ENCODE measurements around the gene LDLRAD1.
"Not testable (repeated sequence)": the region's sequence is repeated elsewhere in the genome, so short reads cannot be mapped to it uniquely, and the experiment has no call there.

Gene LDLRAD1

GRCh38 chr1:53975861-53976260, 42.1 kb downstream of the LDLRAD1 start:
- H3K9ac ChIP-seq, result no peak overlapping the region
- no peak for TF ChIP-seq CTCF (conservative IDR thresholded peaks at IDR 0.05; ENCODE audit: low read depth, low read length)
- no peaks in the 10 kb centered on the region for H3K36me3 ChIP-seq (ENCODE audit: insufficient read depth)
- no peak overlapping the region for H3K4me2 ChIP-seq
- no peaks in the 10 kb centered on the region for H3K27me3 ChIP-seq (ENCODE audit: insufficient read depth, low read depth)
- no peak overlapping the region for H2AFZ ChIP-seq (ENCODE audit: low read depth)
- H3K4me3 ChIP-seq (IDR thresholded peaks at IDR 0.05; ENCODE audit: insufficient read depth, low read depth, low read length), result no peak overlapping the region
- H3K27ac ChIP-seq, result no peak overlapping the region
- H3K4me1 ChIP-seq (ENCODE audit: low read depth, poor library complexity, severe bottlenecking), result no peaks in the 10 kb centered on the region
- no peaks in the 10 kb centered on the region for H4K20me1 ChIP-seq (ENCODE audit: insufficient read depth)
- H3K79me2 ChIP-seq (ENCODE audit: insufficient read depth, low read depth), result no peaks in the 10 kb centered on the region

- no peak overlapping the region for H3K9ac ChIP-seq
- H3K4me3 ChIP-seq (IDR thresholded peaks at IDR 0.05; ENCODE audit: insufficient read depth, low read depth, low read length), result no peak overlapping the region
- H3K27ac ChIP-seq, result no peak overlapping the region
- H4K20me1 ChIP-seq (ENCODE audit: insufficient read depth), result no peaks in the 10 kb centered on the region
- no peaks in the 10 kb centered on the region for H3K4me1 ChIP-seq (ENCODE audit: low read depth, poor library complexity, severe bottlenecking)
- no peaks in the 10 kb centered on the region for H3K79me2 ChIP-seq (ENCODE audit: insufficient read depth, low read depth)
- no peak overlapping the region for H3K4me2 ChIP-seq
- H3K36me3 ChIP-seq (ENCODE audit: insufficient read depth), result no peaks in the 10 kb centered on the region
- TF ChIP-seq CTCF (conservative IDR thresholded peaks at IDR 0.05; ENCODE audit: low read depth, low read length), result no peak
- no peaks in the 10 kb centered on the region for H3K27me3 ChIP-seq (ENCODE audit: insufficient read depth, low read depth)
- no peak overlapping the region for H2AFZ ChIP-seq (ENCODE audit: low read depth)
Measured at GRCh38 chr1:53971718-53972117, 46.3 kb downstream of the LDLRAD1 start.

- not testable (repeated sequence) for H2AFZ ChIP-seq (ENCODE audit: low read depth); H3K4me2 ChIP-seq; H4K20me1 ChIP-seq (ENCODE audit: insufficient read depth); H3K4me3 ChIP-seq (IDR thresholded peaks at IDR 0.05; ENCODE audit: insufficient read depth, low read depth, low read length); H3K79me2 ChIP-seq (ENCODE audit: insufficient read depth, low read depth); H3K36me3 ChIP-seq (ENCODE audit: insufficient read depth); H3K4me1 ChIP-seq (ENCODE audit: low read depth, poor library complexity, severe bottlenecking); H3K9ac ChIP-seq; H3K27ac ChIP-seq; H3K27me3 ChIP-seq (ENCODE audit: insufficient read depth, low read depth)
Measured at GRCh38 chr1:53969323-53969722, 48.7 kb downstream of the LDLRAD1 start.

GRCh38 chr1:53968125-53968513, 49.9 kb downstream of the LDLRAD1 start:
- Histone ChIP-seq H3K27me3 (ENCODE audit: insufficient read depth, low read depth) (no peaks in the 10 kb centered on the region), H2AFZ (ENCODE audit: low read depth) (no peak overlapping the region), H3K4me2 (no peak overlapping the region), H3K79me2 (ENCODE audit: insufficient read depth, low read depth) (no peaks in the 10 kb centered on the region), H3K9ac (no peak overlapping the region), H3K36me3 (ENCODE audit: insufficient read depth) (no peaks in the 10 kb centered on the region), H3K4me3 (IDR thresholded peaks at IDR 0.05; ENCODE audit: insufficient read depth, low read depth, low read length) (no peak overlapping the region), H3K4me1 (ENCODE audit: low read depth, poor library complexity, severe bottlenecking) (peaks cover 4% of the 10 kb centered on the region), H3K27ac (no peak overlapping the region), H4K20me1 (ENCODE audit: insufficient read depth) (no peaks in the 10 kb centered on the region)
- no peak for TF ChIP-seq CTCF (conservative IDR thresholded peaks at IDR 0.05; ENCODE audit: low read depth, low read length)

- no peak overlapping the region for H3K4me3 ChIP-seq (IDR thresholded peaks at IDR 0.05; ENCODE audit: insufficient read depth, low read depth, low read length)
- no peaks in the 10 kb centered on the region for H3K79me2 ChIP-seq (ENCODE audit: insufficient read depth, low read depth)
- no peaks in the 10 kb centered on the region for H3K27me3 ChIP-seq (ENCODE audit: insufficient read depth, low read depth)
- H3K4me2 ChIP-seq, result no peak overlapping the region
- H4K20me1 ChIP-seq (ENCODE audit: insufficient read depth), result no peaks in the 10 kb centered on the region
- no peaks in the 10 kb centered on the region for H3K36me3 ChIP-seq (ENCODE audit: insufficient read depth)
- TF ChIP-seq CTCF (conservative IDR thresholded peaks at IDR 0.05; ENCODE audit: low read depth, low read length), result no peak
- no peak overlapping the region for H3K9ac ChIP-seq
- no peak overlapping the region for H3K27ac ChIP-seq
- H2AFZ ChIP-seq (ENCODE audit: low read depth), result no peak overlapping the region
- H3K4me1 ChIP-seq (ENCODE audit: low read depth, poor library complexity, severe bottlenecking), result peaks cover 4% of the 10 kb centered on the region
Measured at GRCh38 chr1:53967409-53968124, 50.4 kb downstream of the LDLRAD1 start.
